CD4-positive, alpha-beta T cell (primary cell): ENCODE measurements around the gene PTGER1. TPM values are rescaled to one million over a fixed set of nuclear protein-coding genes. Genes with fewer than 3 reads are reported as not detected.

Experiments used
- ATAC-seq: fragments of 200-7000 bp; cut with Tn5 transposase; one replicate; pipeline ENCODE4 v1.10.0; 2022; ENCODE audit warnings: mild to moderate bottlenecking; ENCODE audit not compliant: poor library complexity
- CTCF ChIA-PET: fragments of 350-600 bp; sonication (Branson Sonifier 250); formaldehyde crosslinking; loops from one replicate; lab custom pipeline; 2021; ENCODE audit warnings: antibody characterized with exemption, inconsistent platforms; lab: Charles Lee
- POLR2A ChIA-PET: fragments of 350-600 bp; sonication (Branson Sonifier 250); formaldehyde crosslinking; loops from one replicate; lab custom pipeline; 2021; ENCODE audit warnings: antibody characterized with exemption, inconsistent platforms; lab: Charles Lee
- DNase-seq, 14 experiments: peaks; one replicate each; pipeline ENCODE4 v3.0.0-alpha.2; 2013 to 2020; ENCODE audit warnings: mixed read lengths in 2 of 14
- H3K27ac ChIP-seq, 2 donors: one replicate each; pipeline versions ENCODE4 v1.5.1 to v1.7.0; 2013; ENCODE audit warnings: low read length in 2 of 2, low read depth in 1 of 2, mild to moderate bottlenecking in 1 of 2
- H3K27me3 ChIP-seq, 2 experiments: 1 replicate in 1 of 2; 2 replicates in 1 of 2; pipeline versions ENCODE4 v1.6.1 to v1.7.0; 2013; ENCODE audit warnings: low read length in 2 of 2, control low read depth in 1 of 2, mild to moderate bottlenecking in 1 of 2, moderate library complexity in 1 of 2; ENCODE audit not compliant: insufficient read depth in 2 of 2, control insufficient read depth in 1 of 2
- H3K36me3 ChIP-seq: one replicate; pipeline ENCODE4 v1.6.1; 2013; ENCODE audit warnings: low read length, control low read depth; ENCODE audit not compliant: insufficient read depth
- H3K4me1 ChIP-seq: one replicate; pipeline ENCODE4 v1.6.1; 2013; ENCODE audit warnings: low read length, control low read depth; ENCODE audit not compliant: insufficient read depth
- H3K4me3 ChIP-seq: one replicate; pipeline ENCODE4 v1.5.1; 2013; ENCODE audit warnings: mild to moderate bottlenecking, low read length, moderate library complexity
- H3K9me3 ChIP-seq, 2 experiments: 1 replicate in 1 of 2; 2 replicates in 1 of 2; pipeline versions ENCODE4 v1.6.1 to v1.7.0; 2013; ENCODE audit warnings: low read length in 2 of 2, mild to moderate bottlenecking in 2 of 2, control low read depth in 1 of 2, moderate library complexity in 1 of 2; ENCODE audit not compliant: control insufficient read depth in 1 of 2, insufficient read depth in 1 of 2
- H3K27ac Mint-ChIP-seq: one replicate; pipeline ENCODE4 v1.8.0; 2020; ENCODE audit warnings: mixed read lengths
- H3K27me3 Mint-ChIP-seq: one replicate; pipeline ENCODE4 v1.8.0; 2021; ENCODE audit warnings: mixed read lengths
- H3K36me3 Mint-ChIP-seq: one replicate; pipeline ENCODE4 v1.8.0; 2021; ENCODE audit warnings: low read depth, mixed read lengths
- H3K4me1 Mint-ChIP-seq: one replicate; pipeline ENCODE4 v1.8.0; 2021; ENCODE audit warnings: low read depth, mixed read lengths
- H3K4me3 Mint-ChIP-seq: one replicate; pipeline ENCODE4 v1.8.0; 2020; ENCODE audit warnings: mild to moderate bottlenecking, mixed read lengths
- H3K9me3 Mint-ChIP-seq: one replicate; pipeline ENCODE4 v1.8.0; 2020; ENCODE audit warnings: mixed read lengths
- CTCF ChIP-seq: fragments of 200-600 bp; IDR thresholded peaks from one replicate; pipeline ENCODE4 v1.8.0; 2022; ENCODE audit warnings: antibody characterized with exemption, mild to moderate bottlenecking
- intact Hi-C, 2 experiments: fragments of 100-400 bp; cut with DNase I in 1 of 2; cut with micrococcal nuclease in 1 of 2; formaldehyde crosslinking; loops; one replicate each; pipeline versions ENCODE4 v1.15.1 to v1.9.0; 2023 to 2025; cut with DNase I, micrococcal nuclease
- total RNA-seq, 174 experiments: library from RNA in 2 of 174; stranded (reverse) in 2 of 174; gene quantifications; one replicate each; pipeline ENCODE4 v1.2.3 and lab custom pipeline; 2021 to 2026

PTGER1 gene
- total RNA-seq, 2 experiments from 2014 or later = not detected

DNA sequence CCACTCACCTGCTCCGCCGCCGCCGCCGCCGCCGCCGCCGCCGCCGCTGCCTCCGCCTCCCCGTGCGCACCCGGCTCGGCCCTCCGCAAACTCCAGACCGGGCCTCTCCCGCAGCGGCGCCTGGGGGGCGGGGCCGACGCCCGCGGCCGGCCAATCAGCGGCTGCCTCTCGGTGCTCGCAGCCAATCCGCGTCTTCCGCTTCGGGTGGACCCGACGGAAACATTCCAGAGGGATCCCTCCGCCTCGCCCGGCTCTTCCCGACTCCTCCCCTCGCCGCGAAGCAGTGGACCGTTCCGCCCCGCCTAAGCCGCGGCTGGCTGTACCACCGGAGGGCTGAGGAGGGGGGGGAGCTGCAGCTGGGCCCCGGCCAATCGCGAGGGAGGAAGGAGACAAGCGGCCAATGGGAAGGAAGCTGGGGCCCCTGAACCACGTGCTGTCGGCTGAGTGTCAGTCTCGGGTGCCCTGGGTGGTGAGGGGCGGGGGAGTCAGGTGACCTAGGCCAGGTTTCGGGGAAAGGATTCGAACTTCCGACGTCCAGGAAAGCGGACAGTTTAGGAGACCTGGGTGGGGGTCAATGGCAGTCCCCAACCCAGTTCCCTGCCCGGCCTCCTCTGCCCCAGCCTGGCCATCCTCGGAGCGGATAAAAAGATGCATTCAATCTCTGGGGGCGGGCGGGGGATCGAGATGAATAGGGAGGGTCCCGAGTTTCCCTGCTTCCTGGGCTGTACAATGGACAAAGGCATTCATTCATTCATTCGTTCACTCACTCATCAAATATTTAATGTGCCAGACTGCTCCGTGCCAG, 21.1 kb upstream of the PTGER1 start, which contains the start of gene GIPC1:
GIPC1 (minus strand) TSS at position 99 of the 805 bp plus-strand sequence. CDS start 13,151 bp downstream, outside the sequence.
- H3K36me3 Mint-ChIP-seq = peaks cover 26% of the 10 kb centered on the region
- DNase-seq (peak; percentile 61 to 91 (median 78)), ATAC-seq (peak; percentile 87)
- H3K4me3 ChIP-seq = peak within 1 kb of the TSS; percentile 76
- H3K27ac ChIP-seq = peak within 1 kb of the TSS; percentile 56 to 70
- H3K4me3 Mint-ChIP-seq = peak within 1 kb of the TSS; percentile 91
- POLR2A ChIA-PET = interaction anchor here (0.7 to 6.0 kb wide), 13 partner anchors 9 to 440 kb away, joined by 3 to 70 read pairs (median 6); partner anchors contain the start of genes ADGRE5, DNAJB1, PKN1 and ZNF333
- H3K9me3 ChIP-seq = no peaks in the 10 kb centered on the region
- H3K27ac Mint-ChIP-seq = peak within 1 kb of the TSS; percentile 70
- TF ChIP-seq CTCF = no peak
- no peaks in the 10 kb centered on the region for H3K9me3 Mint-ChIP-seq
- peaks cover 38% of the 10 kb centered on the region for H3K4me1 Mint-ChIP-seq
- no peaks in the 10 kb centered on the region for H3K27me3 ChIP-seq
- peaks cover 8% of the 10 kb centered on the region for H3K36me3 ChIP-seq
- no peaks in the 10 kb centered on the region for H3K27me3 Mint-ChIP-seq
- intact Hi-C loops = loop anchor here in 1 of 2 experiments (10.0 kb wide), 1 partner anchor 189 kb away; no protein-coding TSS in a partner anchor
- CTCF ChIA-PET = interaction anchor here (0.6 to 2.3 kb wide), 8 partner anchors 8 to 428 kb away, joined by 3 to 6 read pairs (median 5); partner anchors contain the start of gene DNAJB1
- peaks cover 30% of the 10 kb centered on the region for H3K4me1 ChIP-seq

DNA sequence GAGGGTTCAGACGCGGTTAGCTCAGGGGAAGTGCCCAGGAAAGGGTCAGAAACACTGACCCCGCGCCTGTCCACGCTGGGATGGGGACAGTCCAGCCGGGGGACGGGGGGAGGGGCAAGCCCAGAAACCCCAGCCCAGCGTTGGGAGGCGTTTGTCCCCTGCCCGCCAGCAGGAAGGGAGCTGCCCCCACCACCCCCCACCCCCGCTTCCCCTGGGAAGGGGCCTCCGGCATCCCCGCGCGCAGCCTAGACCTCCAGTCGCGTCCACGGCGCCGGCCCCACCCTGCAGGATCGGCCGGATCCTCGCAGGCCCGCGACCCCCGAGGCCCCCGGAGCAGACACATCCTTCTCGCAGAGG, 20.5 kb upstream of the PTGER1 start:
- Mint-ChIP-seq H3K9me3 (no peaks in the 10 kb centered on the region), H3K4me1 (peaks cover 38% of the 10 kb centered on the region), H3K36me3 (peaks cover 28% of the 10 kb centered on the region), H3K27ac (peak overlapping the region; percentile 60), H3K4me3 (peak overlapping the region; percentile 91), H3K27me3 (no peaks in the 10 kb centered on the region)
- Histone ChIP-seq H3K27me3 (no peaks in the 10 kb centered on the region), H3K36me3 (peaks cover 8% of the 10 kb centered on the region), H3K27ac (peak overlapping the region; percentile 5 to 56), H3K9me3 (no peaks in the 10 kb centered on the region), H3K4me3 (peak overlapping the region; percentile 76), H3K4me1 (peaks cover 30% of the 10 kb centered on the region)
- ATAC-seq = no peak
- DNase-seq = no peak
- CTCF ChIA-PET = interaction anchor here (0.9 to 2.3 kb wide), 7 partner anchors 9 to 134 kb away, joined by 3 to 6 read pairs (median 5); partner anchors contain the start of gene DNAJB1
- intact Hi-C loops = loop anchor here in 1 of 2 experiments (10.0 kb wide), 1 partner anchor 189 kb away; no protein-coding TSS in a partner anchor
- POLR2A ChIA-PET = interaction anchor here (1.0 to 6.0 kb wide), 11 partner anchors 10 to 359 kb away, joined by 3 to 70 read pairs (median 6); partner anchors contain the start of genes ADGRE5, ASF1B, DNAJB1 and PKN1
- TF ChIP-seq CTCF = no peak

DNA sequence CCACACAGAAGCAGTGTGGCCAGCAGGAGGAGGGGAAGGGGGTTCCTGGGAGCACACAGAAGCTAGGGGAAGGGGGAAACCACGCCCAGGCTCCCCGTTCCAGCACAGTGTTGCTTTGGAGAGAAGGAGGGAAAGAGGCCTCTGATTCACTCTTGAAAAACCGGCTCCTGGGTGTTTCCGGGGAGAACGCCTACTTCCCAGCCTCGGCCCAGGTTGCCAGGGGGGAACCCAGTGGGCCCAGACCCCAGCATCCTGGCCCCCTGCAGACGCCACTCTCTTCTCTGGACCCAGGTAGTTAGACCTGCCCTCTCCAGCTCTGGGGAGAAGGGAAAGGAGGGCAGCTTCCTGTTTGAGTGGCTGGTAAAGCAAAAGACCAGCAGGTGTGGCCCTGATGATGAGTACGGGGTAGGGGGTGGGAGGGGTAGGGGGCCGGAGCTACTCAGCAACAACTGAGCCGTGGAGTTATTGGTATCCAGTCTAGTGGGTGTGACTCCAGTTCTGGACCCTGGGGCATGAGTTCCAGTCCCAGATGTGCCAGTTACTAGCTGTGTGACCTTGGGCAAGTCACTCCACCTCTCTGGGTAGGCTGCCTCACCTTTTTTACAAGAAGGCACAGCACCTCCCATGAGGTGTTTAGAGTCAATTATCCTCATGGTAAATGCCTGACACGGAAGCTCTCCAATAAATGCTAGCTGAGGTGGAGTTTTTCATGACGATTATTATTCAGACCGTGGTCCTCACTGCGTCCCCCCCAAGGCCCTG, 19.9 kb upstream of the PTGER1 start:
- Mint-ChIP-seq H3K36me3 (peaks cover 28% of the 10 kb centered on the region), H3K4me3 (peak overlapping the region; percentile 91), H3K9me3 (no peaks in the 10 kb centered on the region), H3K4me1 (peaks cover 38% of the 10 kb centered on the region), H3K27me3 (no peaks in the 10 kb centered on the region), H3K27ac (peak overlapping the region; percentile 60)
- H3K27ac ChIP-seq = peak overlapping the region; percentile 56 to 60
- H3K4me1 ChIP-seq = peaks cover 30% of the 10 kb centered on the region
- intact Hi-C loops = loop anchor here in 1 of 2 experiments (1.0 to 10.0 kb wide), 2 partner anchors 35 to 190 kb away; no protein-coding TSS in a partner anchor
- no peaks in the 10 kb centered on the region for H3K9me3 ChIP-seq
- H3K27me3 ChIP-seq = no peaks in the 10 kb centered on the region
- H3K4me3 ChIP-seq = peak overlapping the region; percentile 76
- TF ChIP-seq CTCF = no peak
- DNase-seq = peak in 1 of 14 experiments; percentile 51
- ChIA-PET POLR2A (interaction anchor here (0.7 to 6.0 kb wide), 11 partner anchors 11 to 358 kb away, joined by 3 to 70 read pairs (median 6); partner anchors contain the start of genes ADGRE5, ADGRL1, ASF1B and DNAJB1), CTCF (interaction anchor here (0.5 to 2.3 kb wide), 8 partner anchors 8 to 544 kb away, joined by 3 to 6 read pairs (median 5); partner anchors contain the start of gene DNAJB1)
- H3K36me3 ChIP-seq = peaks cover 8% of the 10 kb centered on the region
- ATAC-seq = peak; percentile 12
